HepG2 (cell line): ENCODE results near the gene TTLL12. TPM values are rescaled to one million over a fixed set of nuclear protein-coding genes. Genes with fewer than 3 reads are reported as not detected.

Source experiments
- ATAC-seq: fragments of 200-7000 bp; cut with Tn5 transposase; 3 replicates; pipeline ENCODE4 v1.9.1; 2020; ENCODE audit warnings: mild to moderate bottlenecking, moderate library complexity
- BruUV-seq: library from RNA; stranded (reverse); fragments of 400-500 nt; replicated peaks from 2 replicates; lab custom pipeline; 2021; lab: Mats Ljungman, UMichigan
- CTCF ChIA-PET: fragments of 300-600 bp; formaldehyde crosslinking; extraction: SDS; loops from one replicate; lab custom pipeline; 2021; ENCODE audit warnings: low total read pairs, inconsistent platforms, low intra/inter-chr PET ratio; lab: Yijun Ruan, JAX
- POLR2A ChIA-PET: fragments of 350-600 bp; sonication (Branson Sonifier 250); formaldehyde crosslinking; loops from one replicate; lab custom pipeline; 2020; ENCODE audit warnings: antibody characterized with exemption, inconsistent platforms; lab: Yijun Ruan, JAX
- DNase-seq: peaks from one replicate; pipeline ENCODE4 v3.0.0-alpha.2; 2015; ENCODE audit warnings: low spot score
- FAIRE-seq: peaks from 3 replicates; lab custom pipeline; 2011; peaks lifted over from hg19 to GRCh38; lab: Jason Lieb, UNC
- H2AFZ ChIP-seq: one replicate; pipeline ENCODE4 v1.6.1; 2011; ENCODE audit warnings: low read length, inconsistent platforms
- H3K27ac ChIP-seq: fragments of 300-600 bp; 3 replicates; pipeline ENCODE4 v1.8.0; 2011; ENCODE audit warnings: mixed run types, mild to moderate bottlenecking, mixed read lengths, low read length, inconsistent platforms; ENCODE audit not compliant: insufficient read depth; ENCODE audit errors: extremely low read length
- H3K27me3 ChIP-seq, 2 experiments: fragments of 200-600 bp in 1 of 2; 2 replicates in 1 of 2; 3 replicates in 1 of 2; pipeline versions ENCODE4 v1.6.0 to v1.8.0; 2011; ENCODE audit warnings: low read length in 2 of 2, mild to moderate bottlenecking in 2 of 2, moderate library complexity in 2 of 2, inconsistent platforms in 1 of 2; ENCODE audit not compliant: insufficient read depth in 2 of 2, control insufficient read depth in 1 of 2
- H3K36me3 ChIP-seq, 2 experiments: fragments of 200-600 bp in 1 of 2; replicated peaks in 1 of 2; 2 replicates in 1 of 2; 3 replicates in 1 of 2; pipeline versions ENCODE4 v1.5.1 to v1.8.0; 2011; ENCODE audit warnings: low read length in 2 of 2, inconsistent platforms in 1 of 2; ENCODE audit not compliant: insufficient read depth in 2 of 2, control insufficient read depth in 1 of 2
- H3K4me1 ChIP-seq: 2 replicates; pipeline ENCODE4 v1.5.1; 2012; ENCODE audit warnings: low read length, inconsistent platforms; ENCODE audit not compliant: insufficient read depth
- H3K4me2 ChIP-seq: 2 replicates; pipeline ENCODE4 v1.6.0; 2011; ENCODE audit warnings: low read depth, low read length, inconsistent platforms
- H3K4me3 ChIP-seq, 3 experiments: fragments of 200-600 bp in 1 of 3; sonication (generic), shearing (Covaris generic) in 1 of 3; replicated peaks in 1 of 3; 2 replicates each; pipeline ENCODE4 v1.5.1; 2011 to 2016; ENCODE audit warnings: low read length in 3 of 3, inconsistent platforms in 2 of 3, low read depth in 2 of 3, mild to moderate bottlenecking in 2 of 3, control low read depth in 1 of 3, mixed read lengths in 1 of 3; ENCODE audit not compliant: insufficient read depth in 1 of 3
- H3K79me2 ChIP-seq: one replicate; pipeline ENCODE4 v1.6.1; 2011; ENCODE audit warnings: low read length, inconsistent platforms; ENCODE audit not compliant: insufficient read depth
- H3K9ac ChIP-seq: 2 replicates; pipeline ENCODE4 v1.6.0; 2011; ENCODE audit warnings: mild to moderate bottlenecking, low read depth, low read length, inconsistent platforms; ENCODE audit not compliant: insufficient read depth
- H3K9me3 ChIP-seq: 2 replicates; pipeline ENCODE4 v1.5.1; 2012; ENCODE audit warnings: mild to moderate bottlenecking, low read length
- H4K20me1 ChIP-seq: 2 replicates; pipeline ENCODE4 v1.6.0; 2011; ENCODE audit warnings: inconsistent platforms, mild to moderate bottlenecking, low read length, moderate library complexity; ENCODE audit not compliant: insufficient read depth
- FOXP1 ChIP-seq, 2 experiments: fragments of 450-650 bp in 1 of 2; IDR thresholded peaks; 2 replicates each; pipeline ENCODE4 v1.6.1; 2017 to 2018; ENCODE audit warnings: antibody characterized with exemption in 1 of 2
- GTF3A ChIP-seq: sonication (generic); formaldehyde crosslinking; conservative IDR thresholded peaks from 2 replicates; pipeline ENCODE4 v1.4.0; 2020; ENCODE audit warnings: mild to moderate bottlenecking, missing genetic modification reagents
- HDAC1 ChIP-seq: sonication (generic); formaldehyde crosslinking; IDR thresholded peaks from 2 replicates; pipeline ENCODE4 v1.5.1; 2020; ENCODE audit warnings: mild to moderate bottlenecking, missing genetic modification reagents
- JUNB ChIP-seq: sonication (generic); formaldehyde crosslinking; IDR thresholded peaks from 2 replicates; pipeline ENCODE4 v1.8.0; 2022; ENCODE audit warnings: missing genetic modification reagents, mild to moderate bottlenecking, borderline replicate concordance
- MBNL3 ChIP-seq: fragments of 250-450 bp; sonication (Bioruptor Pico); conservative IDR thresholded peaks from 2 replicates; pipeline ENCODE4 v1.8.0; 2022; ENCODE audit warnings: mild to moderate bottlenecking, inconsistent platforms
- MLX ChIP-seq: IDR thresholded peaks from 2 replicates; pipeline ENCODE4 v1.6.1; 2016
- NCOA1 ChIP-seq: sonication (generic); formaldehyde crosslinking; IDR thresholded peaks from 2 replicates; pipeline ENCODE4 v1.9.0; 2021; ENCODE audit warnings: missing genetic modification reagents
- NFIC ChIP-seq: IDR thresholded peaks from 2 replicates; pipeline ENCODE4 v1.6.1; 2012; ENCODE audit warnings: mild to moderate bottlenecking, low read length, inconsistent platforms
- RBM39 ChIP-seq: fragments of 200-400 bp; formaldehyde crosslinking; IDR thresholded peaks from one replicate; pipeline ENCODE4 v1.6.1; 2018; ENCODE audit warnings: antibody characterized with exemption, mild to moderate bottlenecking, low read depth, low read length; ENCODE audit not compliant: poor library complexity, severe bottlenecking
- SIN3A ChIP-seq: IDR thresholded peaks from 2 replicates; pipeline ENCODE4 v1.6.1; 2011; ENCODE audit warnings: low read depth, mild to moderate bottlenecking, control low read depth, low read length, borderline replicate concordance
- SNAPC4 ChIP-seq: sonication (generic); formaldehyde crosslinking; IDR thresholded peaks from 2 replicates; pipeline ENCODE4 v1.4.0; 2020; ENCODE audit warnings: mild to moderate bottlenecking, missing genetic modification reagents
- ZNF143 ChIP-seq: sonication (generic); formaldehyde crosslinking; IDR thresholded peaks from 2 replicates; pipeline ENCODE4 v1.4.0; 2020; ENCODE audit warnings: missing genetic modification reagents
- ZNF333 ChIP-seq: sonication (generic); formaldehyde crosslinking; IDR thresholded peaks from 2 replicates; pipeline ENCODE4 v1.4.0; 2020; ENCODE audit warnings: mild to moderate bottlenecking, missing genetic modification reagents, borderline replicate concordance
- ZNF7 ChIP-seq: IDR thresholded peaks from 2 replicates; pipeline ENCODE4 v1.6.1; 2016; ENCODE audit warnings: missing biosample characterization, missing genetic modification reagents
- WGBS: methylation state at CpG from one replicate; pipeline ENCODE4 v1.1.6; 2017; ENCODE audit warnings: low lambda C conversion rate; 5-methylcytosine and 5-hydroxymethylcytosine counted together
- in situ Hi-C: cut with HindIII; loops from 2 replicates; pipeline ENCODE4 v1.10.0; 2017; ENCODE audit warnings: low pct_unique_long_range_greater_than_20kb; ENCODE audit not compliant: extremely low pct_ligation_motif_present
- intact Hi-C: fragments of 100-400 bp; cut with micrococcal nuclease; formaldehyde crosslinking; loops from one replicate; pipeline ENCODE4 v1.10.0; 2022; ENCODE audit not compliant: unreplicated experiment
- polyA plus RNA-seq, 8 experiments: library from polyadenylated mRNA; depleted of rRNA in 3 of 8; stranded (reverse) in 7 of 8; unstranded in 1 of 8; fragments of >200 nt; fragmentation: Illumina TruSeq in 4 of 8; extraction: Trizol in 4 of 8; gene quantifications; 2 replicates each; pipeline versions ENCODE4 v1.2.1 to v1.2.3, GENCODE V29; 2011 to 2016; ENCODE audit warnings: low read depth in 4 of 8, missing spikeins in 1 of 8, mixed read lengths in 1 of 8; ENCODE audit not compliant: insufficient read depth in 1 of 8
- total RNA-seq, 5 experiments: library from RNA; depleted of rRNA; stranded (reverse); fragments of >200 nt; fragmentation: Illumina TruSeq; extraction: Trizol; gene quantifications; 2 replicates each; pipeline ENCODE4 v1.2.3, GENCODE V29; 2016; ENCODE audit warnings: low read depth in 1 of 5

The TTLL12 gene
- total and polyA plus RNA-seq, 2 of the 13 experiments (the other 11 are each of a cell fraction or from before 2014, with no cell fraction given), result 11.9 to 38.1 TPM

- Histone ChIP-seq H3K9me3 (no peaks in the 10 kb centered on the region), H3K4me3 (no peak overlapping the region), H3K9ac (no peak overlapping the region), H3K4me2 (no peak overlapping the region), H4K20me1 (no peaks in the 10 kb centered on the region), H3K27ac (no peak overlapping the region), H3K79me2 (no peaks in the 10 kb centered on the region), H3K4me1 (peaks cover 8% of the 10 kb centered on the region; the same call in 1 of the 2 replicates), H3K27me3 (peaks cover 10 to 41% of the 10 kb centered on the region in 2 experiments), H2AFZ (no peak overlapping the region), H3K36me3 (no peaks in the 10 kb centered on the region)
- intact Hi-C loops (no loop called here), in situ Hi-C loops (no loop called here)
- TF ChIP-seq SIN3A, result no peak
- TF ChIP-seq ZNF7 (CRISPR knock-in tag), result no peak
- TF ChIP-seq RBM39, result no peak
- no peak for TF ChIP-seq MLX
- TF ChIP-seq ZNF333 (CRISPR knock-in tag), result no peak
- TF ChIP-seq FOXP1 (IDR thresholded peaks at IDR 0.05), result no peak
- TF ChIP-seq FOXP1 (CRISPR knock-in tag; IDR thresholded peaks at IDR 0.05), result no peak
- TF ChIP-seq NCOA1, result no peak
- TF ChIP-seq NFIC, result no peak
- no TSS peak for BruUV-seq
- no peak for DNase-seq
- FAIRE-seq, result no peak
- ATAC-seq, result no peak
- POLR2A ChIA-PET, result no interaction called here
- 0% methylated on average over 1 of the region's 22 CpGs for WGBS
- CTCF ChIA-PET, result no interaction called here
Observed at GRCh38 chr22:43220625-43221380, 33.9 kb upstream of the TTLL12 start.

- H3K9ac ChIP-seq, result no peak overlapping the region
- no peak overlapping the region for H3K4me2 ChIP-seq
- in situ Hi-C loops, result no loop called here
- no peak for FAIRE-seq
- ATAC-seq, result no peak
- ChIA-PET CTCF (no interaction called here), POLR2A (no interaction called here)
- intact Hi-C loops, result no loop called here
- no peaks in the 10 kb centered on the region for H4K20me1 ChIP-seq
- no peak overlapping the region for H3K27ac ChIP-seq
- no peak for DNase-seq
- peaks cover 7% of the 10 kb centered on the region; the same call in 1 of the 2 replicates for H3K4me1 ChIP-seq
- H3K27me3 ChIP-seq, result peaks cover 14 to 44% of the 10 kb centered on the region in 2 experiments
- no peaks in the 10 kb centered on the region for H3K9me3 ChIP-seq
- no peaks in the 10 kb centered on the region for H3K79me2 ChIP-seq
- H3K36me3 ChIP-seq, result no peaks in the 10 kb centered on the region
- no TSS peak for BruUV-seq
- H2AFZ ChIP-seq, result no peak overlapping the region
- no peak overlapping the region for H3K4me3 ChIP-seq
- WGBS, result 13% methylated on average over 1 of the region's 1 CpG
- no peak for TF ChIP-seq HDAC1 (CRISPR knock-in tag)
- TF ChIP-seq SNAPC4 (CRISPR knock-in tag), result no peak
- no peak for TF ChIP-seq GTF3A
- no peak for TF ChIP-seq MBNL3 (CRISPR knock-in tag)
- TF ChIP-seq ZNF143 (CRISPR knock-in tag), result no peak
- no peak for TF ChIP-seq JUNB
Observed at GRCh38 chr22:43218786-43219185, 31.9 kb upstream of the TTLL12 start.
